KMS-11 (cell line): ENCODE results near the gene SLC12A8.

ENCODE experiments used
- H2AFZ ChIP-seq: fragments of 200-600 bp; sonication (generic); 2 replicates; pipeline ENCODE4 v1.6.1; 2016; ENCODE audit warnings: antibody characterized with exemption, mixed run types, low read depth
- H3K27ac ChIP-seq: fragments of 200-600 bp; sonication (generic); 2 replicates; pipeline ENCODE4 v1.6.1; 2016; ENCODE audit warnings: mild to moderate bottlenecking, mixed run types
- H3K27me3 ChIP-seq: fragments of 200-600 bp; sonication (generic); 2 replicates; pipeline ENCODE4 v1.6.1; 2017; ENCODE audit warnings: mild to moderate bottlenecking, low read depth, mixed run types, moderate library complexity; ENCODE audit not compliant: insufficient read depth
- H3K36me3 ChIP-seq: fragments of 200-600 bp; sonication (generic); 2 replicates; pipeline ENCODE4 v1.6.1; 2017; ENCODE audit warnings: mild to moderate bottlenecking, mixed run types; ENCODE audit not compliant: insufficient read depth
- H3K4me1 ChIP-seq: fragments of 200-600 bp; sonication (generic); 2 replicates; pipeline ENCODE4 v1.6.1; 2016; ENCODE audit warnings: mild to moderate bottlenecking, low read depth, mixed run types; ENCODE audit not compliant: poor library complexity, severe bottlenecking
- H3K4me2 ChIP-seq: fragments of 200-600 bp; sonication (generic); 2 replicates; pipeline ENCODE4 v1.7.0; 2016; ENCODE audit warnings: mild to moderate bottlenecking, mixed run types
- H3K4me3 ChIP-seq: fragments of 200-600 bp; sonication (generic); IDR thresholded peaks from 2 replicates; pipeline ENCODE4 v1.6.1; 2017; ENCODE audit warnings: low read depth, low read length, mixed read lengths; ENCODE audit not compliant: insufficient read depth
- H3K79me2 ChIP-seq: fragments of 200-600 bp; sonication (generic); 2 replicates; pipeline ENCODE4 v1.6.1; 2016; ENCODE audit warnings: low read depth, mixed run types; ENCODE audit not compliant: insufficient read depth
- H3K9ac ChIP-seq: fragments of 200-600 bp; sonication (generic); 2 replicates; pipeline ENCODE4 v1.6.1; 2016; ENCODE audit warnings: mild to moderate bottlenecking, mixed run types
- H4K20me1 ChIP-seq: fragments of 200-600 bp; sonication (generic); 2 replicates; pipeline ENCODE4 v1.6.1; 2016; ENCODE audit warnings: mild to moderate bottlenecking, mixed run types; ENCODE audit not compliant: insufficient read depth
- TF ChIP-seq, protein P1 (sequence below): fragments of 200-600 bp; sonication (generic); conservative IDR thresholded peaks from 2 replicates; pipeline ENCODE4 v1.6.1; 2017; ENCODE audit warnings: low read depth, mild to moderate bottlenecking, antibody characterized with exemption, low read length, moderate library complexity, mixed read lengths

Gene SLC12A8

DNA sequence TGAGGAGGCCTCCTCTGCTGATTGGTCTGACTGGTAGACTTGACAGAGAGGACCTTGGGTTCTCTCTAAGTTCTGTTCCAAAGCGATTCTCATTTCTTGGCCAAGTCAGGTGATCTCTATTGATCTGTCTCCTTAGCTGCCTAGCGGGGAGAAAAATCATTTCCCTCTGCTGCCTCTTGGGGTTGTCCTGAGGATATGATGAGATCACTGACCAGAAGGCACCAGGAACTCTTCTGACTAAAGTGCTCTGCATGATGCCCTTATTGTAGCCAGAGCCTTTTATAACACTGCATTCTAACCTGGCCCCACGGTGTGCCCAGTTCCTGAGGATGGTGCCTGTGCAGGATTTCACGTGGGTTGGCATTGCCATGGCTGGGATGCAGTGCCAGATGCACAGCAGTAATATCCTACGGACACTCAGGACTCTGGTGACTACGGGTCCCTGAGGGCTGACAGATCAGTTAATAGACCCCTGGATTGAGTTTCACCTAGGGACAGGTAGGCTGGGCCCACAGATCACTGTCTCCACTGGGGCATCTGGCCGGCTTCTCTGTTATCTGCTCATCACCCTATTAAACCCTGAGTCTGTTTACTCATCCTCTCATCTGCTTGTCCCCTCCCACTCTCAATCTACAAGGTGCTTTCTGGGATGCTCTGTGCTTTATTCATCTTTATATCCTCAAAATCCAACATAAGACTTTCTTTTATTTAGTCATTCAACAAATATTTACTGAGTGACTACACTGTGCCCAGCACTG lies 152.9 kb downstream of the SLC12A8 start:
- Histone ChIP-seq H3K9ac (no peak overlapping the region), H3K4me3 (no peak overlapping the region), H3K4me2 (no peak overlapping the region), H3K79me2 (no peaks in the 10 kb centered on the region), H4K20me1 (no peaks in the 10 kb centered on the region), H3K36me3 (no peaks in the 10 kb centered on the region), H3K4me1 (peaks cover 13% of the 10 kb centered on the region), H2AFZ (no peak overlapping the region), H3K27ac (no peak overlapping the region), H3K27me3 (no peaks in the 10 kb centered on the region; the same call in 1 of the 2 replicates)
- TF ChIP-seq, protein P1, sequence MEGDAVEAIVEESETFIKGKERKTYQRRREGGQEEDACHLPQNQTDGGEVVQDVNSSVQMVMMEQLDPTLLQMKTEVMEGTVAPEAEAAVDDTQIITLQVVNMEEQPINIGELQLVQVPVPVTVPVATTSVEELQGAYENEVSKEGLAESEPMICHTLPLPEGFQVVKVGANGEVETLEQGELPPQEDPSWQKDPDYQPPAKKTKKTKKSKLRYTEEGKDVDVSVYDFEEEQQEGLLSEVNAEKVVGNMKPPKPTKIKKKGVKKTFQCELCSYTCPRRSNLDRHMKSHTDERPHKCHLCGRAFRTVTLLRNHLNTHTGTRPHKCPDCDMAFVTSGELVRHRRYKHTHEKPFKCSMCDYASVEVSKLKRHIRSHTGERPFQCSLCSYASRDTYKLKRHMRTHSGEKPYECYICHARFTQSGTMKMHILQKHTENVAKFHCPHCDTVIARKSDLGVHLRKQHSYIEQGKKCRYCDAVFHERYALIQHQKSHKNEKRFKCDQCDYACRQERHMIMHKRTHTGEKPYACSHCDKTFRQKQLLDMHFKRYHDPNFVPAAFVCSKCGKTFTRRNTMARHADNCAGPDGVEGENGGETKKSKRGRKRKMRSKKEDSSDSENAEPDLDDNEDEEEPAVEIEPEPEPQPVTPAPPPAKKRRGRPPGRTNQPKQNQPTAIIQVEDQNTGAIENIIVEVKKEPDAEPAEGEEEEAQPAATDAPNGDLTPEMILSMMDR, result no peak

DNA sequence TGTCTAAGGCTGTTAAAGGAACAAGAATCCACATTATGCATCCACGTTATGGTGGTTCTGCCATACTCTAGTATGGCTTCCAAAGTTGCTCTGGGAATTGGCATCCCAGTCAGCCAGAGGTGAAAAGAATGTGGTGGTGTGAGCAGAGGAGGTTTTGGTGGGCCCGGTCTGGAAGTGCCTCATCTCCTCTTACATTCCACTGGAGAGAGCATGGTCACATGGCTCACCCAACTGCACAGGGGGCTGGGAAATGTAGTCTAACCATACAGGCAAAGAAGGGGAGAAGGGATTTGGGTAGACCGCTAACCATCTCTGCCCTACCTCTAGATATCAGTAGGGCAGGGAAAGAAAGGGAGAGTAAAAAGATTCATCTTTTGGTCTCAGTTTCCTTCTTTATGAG lies 153.6 kb downstream of the SLC12A8 start:
- Histone ChIP-seq H3K79me2 (no peaks in the 10 kb centered on the region), H4K20me1 (no peaks in the 10 kb centered on the region), H3K27ac (no peak overlapping the region), H3K27me3 (peaks cover 5% of the 10 kb centered on the region), H3K4me2 (no peak overlapping the region), H3K4me3 (no peak overlapping the region), H3K4me1 (peaks cover 19% of the 10 kb centered on the region), H3K36me3 (no peaks in the 10 kb centered on the region), H2AFZ (no peak overlapping the region), H3K9ac (no peak overlapping the region)
- TF ChIP-seq, protein P1, result no peak

DNA sequence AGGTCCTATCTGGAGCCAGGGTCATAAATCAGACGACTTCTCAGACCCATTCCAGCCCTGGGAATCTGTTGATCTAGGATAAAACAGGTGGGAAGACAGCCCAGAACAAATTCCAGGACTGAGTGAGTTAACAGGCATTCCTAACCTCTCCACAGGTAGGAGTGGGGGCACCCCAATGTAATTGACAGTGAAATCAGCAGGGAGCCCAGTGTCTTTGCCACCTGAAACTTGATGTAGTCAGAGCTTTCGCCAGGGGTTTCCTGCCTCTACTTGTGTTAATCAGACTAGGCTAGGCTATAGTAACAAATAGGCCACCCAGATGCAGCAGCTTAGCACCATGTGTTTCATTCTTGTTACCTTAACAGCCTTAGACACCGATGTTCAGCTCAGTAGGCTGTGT lies 154.0 kb downstream of the SLC12A8 start:
- no peaks in the 10 kb centered on the region for H3K36me3 ChIP-seq
- no peak overlapping the region for H3K27ac ChIP-seq
- peaks cover 19% of the 10 kb centered on the region for H3K4me1 ChIP-seq
- H2AFZ ChIP-seq, result no peak overlapping the region
- H3K9ac ChIP-seq, result no peak overlapping the region
- H3K27me3 ChIP-seq, result peaks cover 5% of the 10 kb centered on the region
- no peaks in the 10 kb centered on the region for H3K79me2 ChIP-seq
- H3K4me2 ChIP-seq, result no peak overlapping the region
- no peaks in the 10 kb centered on the region for H4K20me1 ChIP-seq
- no peak overlapping the region for H3K4me3 ChIP-seq
- TF ChIP-seq, protein P1, result no peak

DNA sequence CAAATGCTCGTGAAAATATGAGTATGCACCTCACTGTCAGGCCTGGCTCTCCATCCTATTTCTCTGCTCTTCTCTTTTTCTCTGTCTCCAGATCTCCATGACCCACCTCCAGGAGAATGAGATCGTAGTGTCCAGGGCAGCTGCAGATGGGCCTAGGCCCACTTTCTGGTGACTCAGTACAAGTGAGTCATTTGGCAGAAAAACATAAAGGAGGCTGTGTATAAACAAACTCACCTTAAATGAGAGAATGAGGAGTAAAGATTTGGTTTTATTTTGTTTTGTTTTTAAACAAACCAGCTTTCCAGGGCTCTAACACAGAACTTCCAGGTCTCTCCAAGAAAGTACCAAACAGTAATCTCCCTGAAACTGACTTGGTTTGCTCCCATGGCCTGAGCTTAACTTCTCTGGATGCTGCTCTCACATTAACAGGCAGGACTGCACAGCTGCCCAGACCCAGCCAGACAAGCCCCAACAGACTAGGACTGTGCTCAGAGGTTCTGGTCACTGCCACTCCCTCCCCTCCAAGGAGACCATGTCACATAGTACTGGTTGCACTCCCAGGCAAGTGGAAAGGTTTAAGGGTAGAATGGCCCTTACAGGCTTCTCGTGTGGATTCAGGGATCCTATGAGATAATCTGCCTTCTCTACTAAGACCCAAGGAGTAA lies 155.2 kb downstream of the SLC12A8 start:
- TF ChIP-seq, protein P1, result no peak
- Histone ChIP-seq H3K79me2 (no peaks in the 10 kb centered on the region), H3K4me2 (no peak overlapping the region), H3K27me3 (peaks cover 5% of the 10 kb centered on the region), H3K9ac (no peak overlapping the region), H3K27ac (no peak overlapping the region), H2AFZ (no peak overlapping the region), H3K36me3 (no peaks in the 10 kb centered on the region), H3K4me1 (peaks cover 19% of the 10 kb centered on the region), H4K20me1 (no peaks in the 10 kb centered on the region), H3K4me3 (no peak overlapping the region)
